Transverse colon (tissue), 4 donors: ENCODE data around the gene NEK7. TPM values are rescaled to one million over a fixed set of nuclear protein-coding genes. Genes with fewer than 3 reads are reported as not detected.

ENCODE experiments used
- DNase-seq: peaks from one replicate; pipeline ENCODE4 v3.0.0-alpha.2; 2019
- H3K27ac ChIP-seq, 4 donors: fragments of 200-600 bp; sonication (generic); 2 replicates each; pipeline ENCODE4 v1.5.1; 2016 to 2018; ENCODE audit warnings: inconsistent platforms in 4 of 4
- H3K27me3 ChIP-seq: fragments of 200-600 bp; sonication (generic); 2 replicates; pipeline ENCODE4 v1.5.1; 2017; ENCODE audit warnings: inconsistent platforms
- H3K36me3 ChIP-seq, 4 donors: fragments of 200-600 bp; sonication (generic); 2 replicates each; pipeline ENCODE4 v1.5.1; 2017 to 2019; ENCODE audit warnings: inconsistent platforms in 4 of 4
- H3K4me1 ChIP-seq, 4 donors: fragments of 200-600 bp; sonication (generic); 2 replicates each; pipeline ENCODE4 v1.5.1; 2017 to 2020; ENCODE audit warnings: inconsistent platforms in 4 of 4
- H3K4me3 ChIP-seq, 4 donors: fragments of 200-600 bp; sonication (generic); 1 replicate in 1 of 4; 2 replicates in 3 of 4; pipeline versions ENCODE4 v1.5.1 to v1.6.1; 2017 to 2019; ENCODE audit warnings: inconsistent platforms in 4 of 4
- H3K9me3 ChIP-seq, 2 donors: fragments of 200-600 bp; sonication (generic); 2 replicates each; pipeline ENCODE4 v1.5.1; 2017 to 2019; ENCODE audit warnings: inconsistent platforms in 2 of 2
- EP300 ChIP-seq: sonication (generic); formaldehyde crosslinking; IDR thresholded peaks from one replicate; pipeline ENCODE4 v1.6.1; 2017; ENCODE audit warnings: antibody characterized with exemption, low read depth
- POLR2A ChIP-seq: fragments of 450-650 bp; IDR thresholded peaks from one replicate; pipeline ENCODE4 v1.6.1; 2016; ENCODE audit warnings: antibody characterized with exemption, mild to moderate bottlenecking, moderate library complexity
- POLR2AphosphoS5 ChIP-seq, 3 donors: sonication (generic); formaldehyde crosslinking; IDR thresholded peaks; one replicate each; pipeline ENCODE4 v1.6.1; 2016; ENCODE audit warnings: antibody characterized with exemption in 3 of 3
- WGBS, 2 donors: methylation state at CpG; one replicate each; pipeline ENCODE4 v1.1.5; 2018; ENCODE audit warnings: low coverage in 1 of 2; 5-methylcytosine and 5-hydroxymethylcytosine counted together
- in situ Hi-C, 4 donors: fragments of 200-750 bp; cut with MboI; loops; one replicate each; pipeline versions ENCODE4 v1.15.0 to v1.15.1; 2017; ENCODE audit warnings: low sequenced_read_pairs in 3 of 4, low pct_ligation_motif_present in 1 of 4, low pct_unique_long_range_greater_than_20kb in 1 of 4
- intact Hi-C: fragments of 100-400 bp; cut with DNase I; formaldehyde crosslinking; loops from one replicate; pipeline ENCODE4 v1.15.1; 2023; ENCODE audit warnings: low total_unique reads
- total RNA-seq, 4 donors: library from RNA; depleted of rRNA; stranded (reverse); fragments of >200 nt; gene quantifications; one replicate each; pipeline ENCODE4 v1.1.0, GENCODE V29; 2016
- TF ChIP-seq, protein P1 (sequence below), 5 experiments: fragments of 200-600 bp in 3 of 5; fragments of 450-650 bp in 2 of 5; sonication (generic) in 3 of 5; IDR thresholded peaks; 1 replicate in 2 of 5; 2 replicates in 3 of 5; pipeline ENCODE4 v1.5.1; 2016 to 2017; ENCODE audit warnings: antibody characterized with exemption in 5 of 5, inconsistent platforms in 3 of 5, mild to moderate bottlenecking in 2 of 5, moderate library complexity in 1 of 5

Gene NEK7
- total RNA-seq, 4 donors from 2014 or later, result 40.4 to 71.0 (median 57.6) TPM

DNA sequence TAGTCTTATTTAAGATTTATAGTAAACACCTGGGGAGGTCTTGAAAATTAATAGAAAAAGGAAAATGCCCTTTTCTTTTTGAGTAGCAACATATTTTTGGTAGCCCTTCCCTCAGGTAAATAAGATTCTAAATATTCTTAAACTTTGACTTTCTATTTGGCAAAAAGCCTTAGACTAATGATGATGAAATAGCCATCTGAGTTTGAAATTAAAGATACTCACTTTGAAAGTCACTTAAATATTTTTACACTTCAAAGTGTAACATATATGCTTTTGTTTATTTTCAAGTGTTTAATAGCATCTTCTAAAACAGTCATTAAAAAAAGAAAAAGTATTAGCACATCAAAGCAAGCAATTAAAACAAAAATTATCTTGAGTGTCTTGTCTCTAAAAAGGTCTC is 135.1 kb downstream of the NEK7 start:
- in situ Hi-C loops (no loop called here), intact Hi-C loops (no loop called here)
- Histone ChIP-seq H3K36me3 (no peaks in the 10 kb centered on the region), H3K4me1 (peaks cover 0 to 26% (median 5%) of the 10 kb centered on the region in 4 donors), H3K27me3 (no peaks in the 10 kb centered on the region), H3K4me3 (no peak overlapping the region), H3K9me3 (no peaks in the 10 kb centered on the region), H3K27ac (no peak overlapping the region)
- no peak for DNase-seq
- TF ChIP-seq POLR2A, result no peak
- TF ChIP-seq EP300, result no peak
- TF ChIP-seq, protein P1, sequence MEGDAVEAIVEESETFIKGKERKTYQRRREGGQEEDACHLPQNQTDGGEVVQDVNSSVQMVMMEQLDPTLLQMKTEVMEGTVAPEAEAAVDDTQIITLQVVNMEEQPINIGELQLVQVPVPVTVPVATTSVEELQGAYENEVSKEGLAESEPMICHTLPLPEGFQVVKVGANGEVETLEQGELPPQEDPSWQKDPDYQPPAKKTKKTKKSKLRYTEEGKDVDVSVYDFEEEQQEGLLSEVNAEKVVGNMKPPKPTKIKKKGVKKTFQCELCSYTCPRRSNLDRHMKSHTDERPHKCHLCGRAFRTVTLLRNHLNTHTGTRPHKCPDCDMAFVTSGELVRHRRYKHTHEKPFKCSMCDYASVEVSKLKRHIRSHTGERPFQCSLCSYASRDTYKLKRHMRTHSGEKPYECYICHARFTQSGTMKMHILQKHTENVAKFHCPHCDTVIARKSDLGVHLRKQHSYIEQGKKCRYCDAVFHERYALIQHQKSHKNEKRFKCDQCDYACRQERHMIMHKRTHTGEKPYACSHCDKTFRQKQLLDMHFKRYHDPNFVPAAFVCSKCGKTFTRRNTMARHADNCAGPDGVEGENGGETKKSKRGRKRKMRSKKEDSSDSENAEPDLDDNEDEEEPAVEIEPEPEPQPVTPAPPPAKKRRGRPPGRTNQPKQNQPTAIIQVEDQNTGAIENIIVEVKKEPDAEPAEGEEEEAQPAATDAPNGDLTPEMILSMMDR (IDR thresholded peaks at IDR 0.05), result no peak
- no peak for TF ChIP-seq POLR2AphosphoS5 (IDR thresholded peaks at IDR 0.05)

- intact Hi-C loops, result no loop called here
- TF ChIP-seq POLR2A, result no peak
- TF ChIP-seq, protein P1 (IDR thresholded peaks at IDR 0.05), result no peak
- no peak for TF ChIP-seq EP300
- H3K27me3 ChIP-seq, result no peaks in the 10 kb centered on the region
- DNase-seq, result no peak
- no peaks in the 10 kb centered on the region for H3K36me3 ChIP-seq
- no peak overlapping the region for H3K4me3 ChIP-seq
- no peak overlapping the region for H3K27ac ChIP-seq
- H3K9me3 ChIP-seq, result no peaks in the 10 kb centered on the region
- WGBS, 2 donors, result 88 to 90% methylated on average over 7 to 8 of the region's 8 CpGs
- in situ Hi-C loops, result no loop called here
- peaks cover 0 to 3% (median under 1%) of the 10 kb centered on the region in 4 donors for H3K4me1 ChIP-seq
Measured at GRCh38 chr1:198295225-198295624, 138.4 kb downstream of the NEK7 start.

DNA sequence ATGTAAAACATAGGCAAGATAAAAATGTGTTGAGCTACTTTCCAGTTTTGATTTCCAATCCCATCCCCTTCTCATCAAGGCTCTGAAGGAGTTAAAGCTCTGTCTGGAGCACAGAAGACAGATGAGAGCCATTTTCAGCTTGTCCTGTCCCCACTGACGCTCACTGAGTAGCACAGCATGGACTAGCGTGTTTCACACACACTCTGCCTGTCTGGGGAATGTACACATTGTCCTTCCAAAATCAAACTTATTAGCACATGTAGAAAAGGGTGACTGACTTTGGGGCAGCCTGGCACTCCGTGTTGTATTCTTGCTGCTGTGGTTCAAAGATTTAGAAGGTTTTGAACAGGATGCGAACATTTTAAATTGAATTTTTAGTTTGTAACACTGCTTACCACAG is 139.2 kb downstream of the NEK7 start:
- DNase-seq, result no peak
- intact Hi-C loops, result no loop called here
- Histone ChIP-seq H3K4me3 (no peak overlapping the region), H3K4me1 (no peaks in the 10 kb centered on the region), H3K9me3 (no peaks in the 10 kb centered on the region), H3K36me3 (no peaks in the 10 kb centered on the region), H3K27me3 (no peaks in the 10 kb centered on the region), H3K27ac (no peak overlapping the region)
- WGBS, 2 donors, result 86 to 90% methylated on average over 4 of the region's 4 CpGs
- in situ Hi-C loops, result no loop called here
- TF ChIP-seq POLR2A, result no peak
- TF ChIP-seq EP300, result no peak
- TF ChIP-seq POLR2AphosphoS5 (IDR thresholded peaks at IDR 0.05), result no peak
- TF ChIP-seq, protein P1 (IDR thresholded peaks at IDR 0.05), result no peak

GRCh38 chr1:198297281-198297680 is 140.5 kb downstream of the NEK7 start:
- H3K4me3 ChIP-seq, result no peak overlapping the region
- WGBS, 2 donors, result 99 to 100% methylated on average over 1 to 2 of the region's 2 CpGs
- H3K9me3 ChIP-seq, result no peaks in the 10 kb centered on the region
- no peak for DNase-seq
- intact Hi-C loops, result no loop called here
- TF ChIP-seq POLR2AphosphoS5 (IDR thresholded peaks at IDR 0.05) (no peak), EP300 (no peak), POLR2A (no peak)
- TF ChIP-seq, protein P1 (IDR thresholded peaks at IDR 0.05), result no peak
- no peaks in the 10 kb centered on the region for H3K4me1 ChIP-seq
- no peaks in the 10 kb centered on the region for H3K36me3 ChIP-seq
- H3K27ac ChIP-seq, result no peak overlapping the region
- in situ Hi-C loops, result no loop called here
- H3K27me3 ChIP-seq, result no peaks in the 10 kb centered on the region
